IMR-90 (cell line): ENCODE data around the gene FAU. TPM values are rescaled to one million over a fixed set of nuclear protein-coding genes. Genes with fewer than 3 reads are reported as not detected.

ENCODE experiments used
- ATAC-seq: fragments of 200-7000 bp; cut with Tn5 transposase; 2 replicates; pipeline ENCODE4 v1.9.1; 2020; ENCODE audit warnings: low read depth, mild to moderate bottlenecking, moderate library complexity
- BruUV-seq: library from RNA; stranded (reverse); fragments of 400-500 nt; replicated peaks from 2 replicates; lab custom pipeline; 2021; lab: Mats Ljungman, UMichigan
- CTCF ChIA-PET: fragments of 300-600 bp; formaldehyde crosslinking; extraction: SDS; loops from one replicate; lab custom pipeline; 2021; ENCODE audit warnings: antibody characterized with exemption; lab: Yijun Ruan, JAX
- POLR2A ChIA-PET: fragments of 300-600 bp; sonication (Branson Sonifier 250); formaldehyde crosslinking; loops from one replicate; lab custom pipeline; 2022; ENCODE audit warnings: antibody characterized with exemption; ENCODE audit not compliant: unreplicated experiment; lab: Charles Lee
- DNase-seq: peaks from one replicate; pipeline ENCODE4 v3.0.0; 2013
- H2AFZ ChIP-seq: replicated peaks from 2 replicates; pipeline ENCODE3; 2013; ENCODE audit warnings: low read length, mild to moderate bottlenecking; ENCODE audit not compliant: poor library complexity
- H2AK5ac ChIP-seq: 2 replicates; pipeline ENCODE4 v1.6.1; 2013; ENCODE audit warnings: low read depth, low read length, inconsistent platforms
- H2AK9ac ChIP-seq: replicated peaks from 2 replicates; pipeline ENCODE3; 2013; ENCODE audit warnings: mild to moderate bottlenecking, low read depth, low read length, moderate library complexity; ENCODE audit not compliant: poor library complexity
- H2BK120ac ChIP-seq: 2 replicates; pipeline ENCODE4 v1.6.1; 2013; ENCODE audit warnings: low read depth, low read length, inconsistent platforms
- H2BK15ac ChIP-seq: 3 replicates; pipeline ENCODE4 v1.6.1; 2013; ENCODE audit warnings: low read depth, low read length, inconsistent platforms
- H2BK20ac ChIP-seq: 2 replicates; pipeline ENCODE4 v1.6.1; 2013; ENCODE audit warnings: low read depth, mild to moderate bottlenecking, inconsistent platforms, low read length, moderate library complexity
- H2BK5ac ChIP-seq: 2 replicates; pipeline ENCODE4 v1.6.1; 2013; ENCODE audit warnings: mild to moderate bottlenecking, low read depth, low read length, inconsistent platforms; ENCODE audit not compliant: poor library complexity, severe bottlenecking
- H3K14ac ChIP-seq: replicated peaks from 2 replicates; pipeline ENCODE4 v1.6.1; 2013; ENCODE audit warnings: low read depth, low read length, inconsistent platforms
- H3K18ac ChIP-seq: 2 replicates; pipeline ENCODE4 v1.6.1; 2013; ENCODE audit warnings: low read depth, low read length, control low read depth
- H3K23ac ChIP-seq: 2 replicates; pipeline ENCODE4 v1.6.1; 2013; ENCODE audit warnings: low read depth, low read length, inconsistent platforms
- H3K27ac ChIP-seq: 2 replicates; pipeline ENCODE4 v1.5.1; 2013; ENCODE audit warnings: mild to moderate bottlenecking, control low read depth, low read length; ENCODE audit not compliant: insufficient read depth
- H3K27me3 ChIP-seq: 2 replicates; pipeline ENCODE4 v1.6.1; 2013; ENCODE audit warnings: low read length; ENCODE audit not compliant: control insufficient read depth, insufficient read depth
- H3K36me3 ChIP-seq: 2 replicates; pipeline ENCODE4 v1.6.1; 2013; ENCODE audit warnings: low read length, mixed read lengths; ENCODE audit not compliant: control insufficient read depth, insufficient read depth
- H3K4ac ChIP-seq: 2 replicates; pipeline ENCODE4 v1.6.1; 2013; ENCODE audit warnings: low read depth, low read length, inconsistent platforms
- H3K4me1 ChIP-seq: 2 replicates; pipeline ENCODE4 v1.6.1; 2013; ENCODE audit warnings: low read length, mixed read lengths; ENCODE audit not compliant: control insufficient read depth, insufficient read depth
- H3K4me2 ChIP-seq: 2 replicates; pipeline ENCODE4 v1.6.1; 2013; ENCODE audit warnings: low read depth, mild to moderate bottlenecking, control low read depth, low read length, moderate library complexity
- H3K4me3 ChIP-seq: 2 replicates; pipeline ENCODE4 v1.5.1; 2013; ENCODE audit warnings: low read depth, mild to moderate bottlenecking, control low read depth, low read length, moderate library complexity; ENCODE audit not compliant: insufficient read depth
- H3K56ac ChIP-seq: 2 replicates; pipeline ENCODE4 v1.6.1; 2013; ENCODE audit warnings: low read length, inconsistent platforms; ENCODE audit not compliant: insufficient read depth; ENCODE audit errors: extremely low read depth
- H3K79me1 ChIP-seq, 2 experiments: 2 replicates each; pipeline ENCODE4 v1.6.1; 2013; ENCODE audit warnings: low read length in 2 of 2, inconsistent platforms in 1 of 2, low read depth in 1 of 2
- H3K9ac ChIP-seq: 2 replicates; pipeline ENCODE4 v1.6.1; 2013; ENCODE audit warnings: low read depth, low read length, control low read depth
- H3K9me1 ChIP-seq: 2 replicates; pipeline ENCODE4 v1.6.1; 2013; ENCODE audit warnings: low read length, inconsistent platforms; ENCODE audit not compliant: insufficient read depth
- H3K9me3 ChIP-seq: 2 replicates; pipeline ENCODE4 v1.6.1; 2013; ENCODE audit warnings: low read length; ENCODE audit not compliant: control insufficient read depth, insufficient read depth
- H4K20me1 ChIP-seq: 2 replicates; pipeline ENCODE4 v1.6.1; 2013; ENCODE audit warnings: low read length, inconsistent platforms; ENCODE audit not compliant: insufficient read depth
- H4K5ac ChIP-seq: 2 replicates; pipeline ENCODE4 v1.6.1; 2013; ENCODE audit warnings: mild to moderate bottlenecking, low read depth, low read length, control low read depth
- H4K8ac ChIP-seq, 2 experiments: 2 replicates each; pipeline ENCODE4 v1.6.1; 2013; ENCODE audit warnings: low read depth in 2 of 2, low read length in 2 of 2, control low read depth in 1 of 2, inconsistent platforms in 1 of 2
- H4K91ac ChIP-seq: 2 replicates; pipeline ENCODE4 v1.6.1; 2013; ENCODE audit warnings: low read depth, low read length, inconsistent platforms; ENCODE audit not compliant: insufficient read depth
- BHLHE40 ChIP-seq: fragments of 150-350 bp; IDR thresholded peaks from 2 replicates; pipeline ENCODE4 v1.6.1; 2016; ENCODE audit warnings: mild to moderate bottlenecking, low read depth, low read length
- CEBPB ChIP-seq: IDR thresholded peaks from 2 replicates; pipeline ENCODE4 v1.6.1; 2012; ENCODE audit warnings: low read depth, low read length, improper control_type of control experiment
- MAFK ChIP-seq: IDR thresholded peaks from 2 replicates; pipeline ENCODE4 v1.6.1; 2012; ENCODE audit warnings: low read depth, low read length, improper control_type of control experiment
- NFE2L2 ChIP-seq: fragments of 150-350 bp; IDR thresholded peaks from 2 replicates; pipeline ENCODE4 v1.6.1; 2016; ENCODE audit warnings: low read depth, mild to moderate bottlenecking, low read length
- POLR2A ChIP-seq: IDR thresholded peaks from 2 replicates; pipeline ENCODE4 v1.6.1; 2012; ENCODE audit warnings: mild to moderate bottlenecking, low read depth, low read length
- RAD21 ChIP-seq: IDR thresholded peaks from 2 replicates; pipeline ENCODE4 v1.6.1; 2012; ENCODE audit warnings: low read length, improper control_type of control experiment
- RCOR1 ChIP-seq: IDR thresholded peaks from 2 replicates; pipeline ENCODE4 v1.6.1; 2012; ENCODE audit warnings: mild to moderate bottlenecking, low read length, improper control_type of control experiment; ENCODE audit not compliant: insufficient replicate concordance
- WGBS, 2 experiments: methylation state at CpG; one replicate each; pipeline versions ENCODE4 v1.1.5 to v1.1.7; 2013; ENCODE audit warnings: missing lambda C conversion rate in 2 of 2; ENCODE audit not compliant: insufficient read length in 1 of 2; ENCODE audit errors: extremely low coverage in 2 of 2; 5-methylcytosine and 5-hydroxymethylcytosine counted together
- dilution Hi-C: fragments of 300-500 bp; cut with HindIII; formaldehyde crosslinking; loops from one replicate; pipeline ENCODE4 v1.14.3; 2018; ENCODE audit warnings: low sequenced_read_pairs; ENCODE audit not compliant: unreplicated experiment
- in situ Hi-C: fragments of 300-500 bp; cut with MboI; formaldehyde crosslinking; loops from 3 replicates; pipeline ENCODE4 v1.14.3; 2019; ENCODE audit warnings: low sequenced_read_pairs, inconsistent platforms, mixed read lengths
- intact Hi-C: fragments of 100-400 bp; cut with micrococcal nuclease; formaldehyde crosslinking; loops from 2 replicates; pipeline ENCODE4 v1.10.0; 2022
- microRNA-seq, 2 experiments: library from miRNA; stranded (forward) in 1 of 2; unstranded in 1 of 2; fragments of 10-50 nt in 1 of 2; fragments of <30 nt in 1 of 2; gene quantifications in 1 of 2; microRNA quantifications in 1 of 2; one replicate each; pipeline versions ENCODE3 to v1.1.0; 2013 to 2020; ENCODE audit not compliant: insufficient read depth in 1 of 2, insufficient read length in 1 of 2, unreplicated experiment in 1 of 2
- polyA plus RNA-seq, 3 experiments: library from polyadenylated mRNA; depleted of rRNA; stranded (reverse); fragments of >200 nt; gene quantifications; 2 replicates each; pipeline ENCODE4 v1.2.3, GENCODE V29; 2012; ENCODE audit warnings: low replicate concordance in 1 of 3
- small RNA-seq, 5 experiments: library from RNA; depleted of rRNA; stranded (forward); fragments of <200 nt; gene quantifications; one replicate each; pipeline ENCODE3, GENCODE V24; 2012
- total RNA-seq: library from RNA; depleted of rRNA; stranded (reverse); fragments of >200 nt; gene quantifications from 2 replicates; pipeline ENCODE4 v1.2.3, GENCODE V29; 2012; rRNA removed

Gene FAU
- total and polyA plus RNA-seq, 2 of the 4 experiments (the other 2 are of a cell fraction) = 189 to 652 TPM

DNA sequence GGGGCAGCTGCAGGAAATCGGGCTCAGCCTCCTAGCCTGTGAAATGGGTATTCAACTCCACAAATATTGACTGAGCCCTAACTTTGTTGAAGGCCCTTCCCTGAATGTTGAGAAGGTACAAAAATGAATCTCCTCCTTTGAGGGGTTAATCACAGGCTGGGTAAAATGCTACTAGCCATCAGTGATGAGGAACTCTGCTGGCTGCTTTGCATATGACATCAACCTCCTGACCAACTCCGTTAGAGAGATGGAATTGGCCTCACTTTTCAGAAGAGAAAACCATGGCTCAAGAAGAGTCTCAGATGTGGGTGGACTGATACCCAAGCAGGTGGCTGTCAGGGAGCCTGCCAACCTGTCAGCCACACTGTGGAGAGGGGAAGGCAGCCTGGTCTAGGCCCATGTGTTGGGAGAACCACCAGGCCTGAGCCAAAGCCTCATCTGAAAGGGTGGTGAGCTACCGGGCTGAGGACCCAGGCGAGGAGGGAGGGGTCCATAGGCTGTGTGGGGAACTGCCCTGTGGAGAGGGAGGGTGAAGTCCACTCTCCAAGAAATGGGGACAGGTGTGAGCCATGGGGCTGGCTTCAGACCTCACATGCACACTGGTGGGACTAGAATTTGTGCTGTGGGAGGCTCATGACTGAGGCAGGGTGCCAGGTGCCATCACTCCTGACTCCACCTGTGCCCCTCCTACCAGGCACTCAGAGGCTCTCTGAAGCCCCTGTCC is 49.9 kb downstream of the FAU start:
- no peak overlapping the region for H4K8ac ChIP-seq
- no peak overlapping the region for H4K5ac ChIP-seq
- H4K91ac ChIP-seq = no peak overlapping the region
- H2BK120ac ChIP-seq = no peak overlapping the region
- no peak overlapping the region for H2AFZ ChIP-seq
- no peak for TF ChIP-seq CEBPB
- no peak for TF ChIP-seq BHLHE40
- TF ChIP-seq RAD21 = no peak
- TF ChIP-seq MAFK = no peak
- no peak for TF ChIP-seq RCOR1
- no peak for TF ChIP-seq POLR2A
- TF ChIP-seq NFE2L2 = no peak
- H3K79me1 ChIP-seq = peaks cover 0 to 6% of the 10 kb centered on the region in 2 experiments; a peak in 1 of 4 replicates
- no peak overlapping the region for H3K27ac ChIP-seq
- no peak overlapping the region for H2BK15ac ChIP-seq
- no peak overlapping the region for H3K4me3 ChIP-seq
- H3K4me1 ChIP-seq = no peaks in the 10 kb centered on the region
- H3K4me2 ChIP-seq = no peak overlapping the region
- H3K9me3 ChIP-seq = no peaks in the 10 kb centered on the region
- in situ Hi-C loops = no loop called here
- no CpG with 5 or more reads among the region's 4 CpGs for WGBS, 2 experiments
- ATAC-seq (no peak), DNase-seq (no peak)
- ChIA-PET CTCF (no interaction called here), POLR2A (no interaction called here)
- no peaks in the 10 kb centered on the region for H4K20me1 ChIP-seq
- no peak overlapping the region for H2BK20ac ChIP-seq
- no peak overlapping the region for H3K56ac ChIP-seq
- no peaks in the 10 kb centered on the region; the same call in none of the 2 replicates for H3K36me3 ChIP-seq
- H3K18ac ChIP-seq = no peak overlapping the region
- no peaks in the 10 kb centered on the region for H3K27me3 ChIP-seq
- H2AK5ac ChIP-seq = no peak overlapping the region
- H2AK9ac ChIP-seq = peak overlapping the region; percentile 42
- no peak overlapping the region for H3K4ac ChIP-seq
- H3K9me1 ChIP-seq = no peaks in the 10 kb centered on the region; the same call in 1 of the 2 replicates
- intact Hi-C loops = no loop called here
- dilution Hi-C loops = no loop called here
- H3K14ac ChIP-seq = no peak overlapping the region
- H2BK5ac ChIP-seq = no peak overlapping the region
- no TSS peak for BruUV-seq
- no peak overlapping the region for H3K9ac ChIP-seq
- H3K23ac ChIP-seq = no peak overlapping the region

Small RNAs within 50 kb of the gene (microRNA-seq; reads per million reads assigned to microRNA genes)
- gene HIGD1AP10 (ENCODE audit: insufficient read depth, insufficient read length) = not detected
- not detected for gene MIR6751 (ENCODE audit: unreplicated experiment)
- gene PDCL2P2 (ENCODE audit: insufficient read depth, insufficient read length) = not detected
- not detected for gene RNU2-23P (ENCODE audit: insufficient read depth, insufficient read length)

Small RNAs within 50 kb of the gene (small RNA-seq; reads per million reads assigned to genes)
- gene HIGD1AP10 (0 reads per million in 5 experiments), gene PDCL2P2 (0 reads per million in 5 experiments), gene RNU2-23P (0.73 to 102 (median 15.4) reads per million in 5 experiments)

Other genes starting within 250 kb of the FAU start
- gene EHD1, start 243.5 kb downstream of the FAU start, total RNA-seq = 107 and 125 TPM in 2 replicates
- 209 and 216 TPM in 2 replicates for gene EHD1, start 243.5 kb downstream of the FAU start, polyA plus RNA-seq (2012; rRNA removed)
- gene ATG2A, start 204.9 kb downstream of the FAU start, total RNA-seq = 3.2 and 3.6 TPM in 2 replicates
- gene ATG2A, start 204.9 kb downstream of the FAU start, polyA plus RNA-seq (2012; rRNA removed) = 10.5 and 12.7 TPM in 2 replicates
- gene PPP2R5B, start 197.4 kb downstream of the FAU start, total RNA-seq = 6.4 and 6.5 TPM in 2 replicates
- 23.5 and 23.6 TPM in 2 replicates for gene PPP2R5B, start 197.4 kb downstream of the FAU start, polyA plus RNA-seq (2012; rRNA removed)
- gene GPHA2, start 186.2 kb downstream of the FAU start, total RNA-seq = not detected in 2 replicates
- gene GPHA2, start 186.2 kb downstream of the FAU start, polyA plus RNA-seq (2012; rRNA removed) = not detected in 2 replicates
- not detected in 2 replicates for gene MAJIN, start 150.0 kb downstream of the FAU start, total RNA-seq
- not detected in 2 replicates for gene MAJIN, start 150.0 kb downstream of the FAU start, polyA plus RNA-seq (2012; rRNA removed)
- gene BATF2, start 125.2 kb downstream of the FAU start, total RNA-seq = 0.36 and 0.56 TPM in 2 replicates
- gene BATF2, start 125.2 kb downstream of the FAU start, polyA plus RNA-seq (2012; rRNA removed) = 1.2 and 1.6 TPM in 2 replicates
- 46.4 and 48.9 TPM in 2 replicates for gene ARL2, start 108.0 kb downstream of the FAU start, total RNA-seq
- gene ARL2, start 108.0 kb downstream of the FAU start, polyA plus RNA-seq (2012; rRNA removed) = 152 and 168 TPM in 2 replicates
- 8.1 and 9.0 TPM in 2 replicates for gene SNX15, start 94.7 kb downstream of the FAU start, total RNA-seq
- 15.2 and 16.3 TPM in 2 replicates for gene SNX15, start 94.7 kb downstream of the FAU start, polyA plus RNA-seq (2012; rRNA removed)
- 2.8 and 2.9 TPM in 2 replicates for gene SAC3D1, start 80.9 kb downstream of the FAU start, total RNA-seq
- gene SAC3D1, start 80.9 kb downstream of the FAU start, polyA plus RNA-seq (2012; rRNA removed) = 13.2 and 15.4 TPM in 2 replicates
- 2.8 and 3.8 TPM in 2 replicates for gene NAALADL1, start 63.6 kb downstream of the FAU start, total RNA-seq
- gene NAALADL1, start 63.6 kb downstream of the FAU start, polyA plus RNA-seq (2012; rRNA removed) = 5.8 and 6.3 TPM in 2 replicates
- 9.1 and 10.0 TPM in 2 replicates for gene CDCA5, start 38.1 kb downstream of the FAU start, total RNA-seq
- gene CDCA5, start 38.1 kb downstream of the FAU start, polyA plus RNA-seq (2012; rRNA removed) = 14.0 and 14.9 TPM in 2 replicates
- gene ZFPL1, start 37.9 kb downstream of the FAU start, total RNA-seq = 24.0 and 27.2 TPM in 2 replicates
- gene ZFPL1, start 37.9 kb downstream of the FAU start, polyA plus RNA-seq (2012; rRNA removed) = 67.5 and 75.6 TPM in 2 replicates
- 82.5 and 113 TPM in 2 replicates for gene VPS51, start 25.9 kb downstream of the FAU start, total RNA-seq
- 56.3 and 71.2 TPM in 2 replicates for gene VPS51, start 25.9 kb downstream of the FAU start, polyA plus RNA-seq (2012; rRNA removed)
- gene TM7SF2, start 10.3 kb downstream of the FAU start, total RNA-seq = 4.7 and 5.7 TPM in 2 replicates
- gene TM7SF2, start 10.3 kb downstream of the FAU start, polyA plus RNA-seq (2012; rRNA removed) = 7.6 and 11.5 TPM in 2 replicates
- 3.6 and 3.9 TPM in 2 replicates for gene ZNHIT2, start 4.4 kb downstream of the FAU start, total RNA-seq
- 5.9 and 7.7 TPM in 2 replicates for gene ZNHIT2, start 4.4 kb downstream of the FAU start, polyA plus RNA-seq (2012; rRNA removed)
- 54.2 and 55.2 TPM in 2 replicates for gene MRPL49, start 187 bp upstream of the FAU start, total RNA-seq
- gene MRPL49, start 187 bp upstream of the FAU start, polyA plus RNA-seq (2012; rRNA removed) = 51.5 and 56.8 TPM in 2 replicates
- 8.3 and 9.5 TPM in 2 replicates for gene SYVN1, start 12.4 kb upstream of the FAU start, total RNA-seq
- gene SYVN1, start 12.4 kb upstream of the FAU start, polyA plus RNA-seq (2012; rRNA removed) = 45.7 and 52.9 TPM in 2 replicates
- gene SPDYC, start 48.1 kb upstream of the FAU start, total RNA-seq = not detected in 2 replicates
- not detected in 2 replicates for gene SPDYC, start 48.1 kb upstream of the FAU start, polyA plus RNA-seq (2012; rRNA removed)
- 62.8 and 110 TPM in 2 replicates for gene CAPN1, start 59.8 kb upstream of the FAU start, total RNA-seq
- gene CAPN1, start 59.8 kb upstream of the FAU start, polyA plus RNA-seq (2012; rRNA removed) = 182 and 263 TPM in 2 replicates
- 12.2 and 14.2 TPM in 2 replicates for gene POLA2, start 139.8 kb upstream of the FAU start, total RNA-seq
- gene POLA2, start 139.8 kb upstream of the FAU start, polyA plus RNA-seq (2012; rRNA removed) = 17.3 and 19.9 TPM in 2 replicates
- 5.2 and 5.3 TPM in 2 replicates for gene CDC42EP2, start 192.7 kb upstream of the FAU start, total RNA-seq
- gene CDC42EP2, start 192.7 kb upstream of the FAU start, polyA plus RNA-seq (2012; rRNA removed) = 27.5 and 31.3 TPM in 2 replicates
- 37.2 and 42.8 TPM in 2 replicates for gene DPF2, start 211.7 kb upstream of the FAU start, total RNA-seq
- 54.3 and 62.5 TPM in 2 replicates for gene DPF2, start 211.7 kb upstream of the FAU start, polyA plus RNA-seq (2012; rRNA removed)
- 0.28 TPM in 1 of 2 replicates, not detected in the other for gene TIGD3, start 232.6 kb upstream of the FAU start, total RNA-seq
- gene TIGD3, start 232.6 kb upstream of the FAU start, polyA plus RNA-seq (2012; rRNA removed) = 0.12 TPM in 1 of 2 replicates, not detected in the other